Right ventricle myocardium inferior (tissue), 1 donor: ENCODE data around the gene B4GALT1. TPM values are rescaled to one million over a fixed set of nuclear protein-coding genes. Genes with fewer than 3 reads are reported as not detected.

Source experiments
- ATAC-seq: fragments of 200-7000 bp; cut with Tn5 transposase; one replicate; pipeline ENCODE4 v1.9.1; 2020; ENCODE audit warnings: mild to moderate bottlenecking, moderate library complexity
- DNase-seq: peaks from one replicate; pipeline ENCODE4 v3.0.0; 2021; ENCODE audit errors: missing footprints
- intact Hi-C: fragments of 100-400 bp; cut with DNase I; formaldehyde crosslinking; loops from one replicate; pipeline ENCODE4 v1.11.0; 2022
- total RNA-seq: library from RNA; stranded (reverse); fragmentation: NEBNext Ultra II Directional; extraction: Animal tissue kit (Norgen Biotek cat#: 25700); gene quantifications from one replicate; pipeline ENCODE4 v1.2.1, GENCODE V29; 2021
- donor health status: DM: no; HTN: yes; CAD: no; lungs with severe emphysema.

B4GALT1 gene
- total RNA-seq, 1 donor from 2014 or later, result 43.6 TPM

DNA sequence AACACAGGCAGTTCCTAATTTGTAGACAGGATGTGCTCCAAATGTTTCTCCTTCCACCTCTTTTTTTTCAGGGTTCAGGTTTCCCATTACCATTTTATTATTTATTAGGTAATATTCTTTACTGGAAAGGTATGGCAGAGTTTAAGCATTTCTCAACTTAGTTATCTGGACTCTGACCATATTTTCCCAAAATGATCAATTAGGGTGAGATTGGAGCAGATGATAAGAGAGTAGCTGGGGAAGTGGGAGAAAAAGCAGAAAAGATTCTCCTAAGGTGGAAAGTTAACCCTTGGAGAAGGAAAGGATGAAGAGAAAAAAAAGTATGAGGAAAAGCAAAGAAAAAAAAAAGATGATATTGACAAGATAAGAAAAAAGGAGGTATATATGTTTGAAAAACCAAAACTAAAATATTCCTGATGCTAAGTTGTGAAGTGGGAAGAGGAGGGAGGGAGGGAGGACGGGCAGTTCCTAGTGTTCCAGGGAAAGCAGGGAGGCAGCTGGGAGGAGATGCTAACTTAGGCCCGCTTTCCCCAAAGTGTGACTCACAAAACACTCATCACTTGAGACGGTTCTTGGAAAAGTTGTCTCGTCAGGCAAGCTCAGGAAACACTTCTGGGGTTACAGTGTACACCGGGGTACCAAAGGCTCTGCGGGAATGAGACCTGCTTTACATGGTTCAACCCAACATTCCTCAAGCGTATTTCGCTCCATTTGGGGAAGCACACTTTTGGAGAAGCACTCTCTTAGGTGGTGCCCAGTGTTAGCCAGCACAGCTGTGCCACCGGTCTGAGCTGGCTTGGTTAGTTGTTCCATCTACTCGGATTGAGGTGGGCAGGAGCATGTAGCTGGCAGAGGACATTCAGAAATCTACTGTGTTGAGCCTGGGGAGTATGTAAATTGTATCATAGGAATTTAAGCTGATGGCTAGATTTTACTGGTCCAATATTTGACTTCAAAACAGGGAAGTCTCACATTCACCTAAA, 35.1 kb downstream of the B4GALT1 start:
- intact Hi-C loops, result no loop called here
- DNase-seq (no peak), ATAC-seq (peak; percentile 26)

DNA sequence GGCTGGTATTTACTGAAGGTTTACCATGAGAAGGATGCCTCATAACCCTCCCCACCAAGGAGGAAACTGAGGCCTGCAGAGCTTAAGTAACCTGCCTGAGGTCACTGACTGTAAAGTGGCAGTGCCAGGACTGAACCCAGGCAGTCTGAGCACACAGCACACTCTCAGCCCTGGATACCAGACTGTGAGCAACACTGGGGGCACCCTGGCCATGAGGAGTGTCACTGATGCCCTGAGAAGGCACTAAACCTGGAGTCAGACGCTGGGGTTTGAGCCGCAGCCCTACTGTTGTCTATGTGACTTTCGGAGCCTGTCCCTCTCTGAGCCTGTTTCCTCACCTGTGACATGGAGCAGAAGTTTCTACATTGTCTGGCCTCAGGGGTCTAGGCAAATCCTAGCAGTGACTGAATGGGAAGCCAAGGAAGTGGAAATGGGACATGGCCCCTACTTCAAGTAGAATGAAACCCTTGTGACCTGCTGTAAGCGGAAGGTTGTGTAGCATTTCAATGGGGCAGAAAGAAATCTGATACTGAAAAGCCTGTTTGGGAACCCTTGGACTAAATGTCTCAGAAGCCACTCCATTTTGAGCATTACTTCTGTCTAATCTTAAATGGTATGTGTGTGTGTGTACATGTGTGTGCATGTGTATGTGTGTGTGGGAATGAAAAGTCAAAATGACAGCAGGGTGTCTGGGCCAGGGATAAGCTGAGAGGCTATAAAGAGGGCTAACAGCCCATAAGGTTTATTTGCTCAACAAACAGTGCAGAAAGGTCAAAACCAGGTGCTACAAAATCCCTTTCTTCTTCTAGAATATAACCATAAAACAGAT, 36.0 kb downstream of the B4GALT1 start:
- DNase-seq, result no peak
- no peak for ATAC-seq
- intact Hi-C loops, result no loop called here

- intact Hi-C loops, result no loop called here
- no peak for ATAC-seq
- no peak for DNase-seq
These were observed 37.0 kb downstream of the B4GALT1 start for GRCh38 chr9:33129886-33130881.

GRCh38 chr9:33129251-33129885, 37.8 kb downstream of the B4GALT1 start:
- DNase-seq (no peak), ATAC-seq (no peak)
- intact Hi-C loops, result no loop called here

DNA sequence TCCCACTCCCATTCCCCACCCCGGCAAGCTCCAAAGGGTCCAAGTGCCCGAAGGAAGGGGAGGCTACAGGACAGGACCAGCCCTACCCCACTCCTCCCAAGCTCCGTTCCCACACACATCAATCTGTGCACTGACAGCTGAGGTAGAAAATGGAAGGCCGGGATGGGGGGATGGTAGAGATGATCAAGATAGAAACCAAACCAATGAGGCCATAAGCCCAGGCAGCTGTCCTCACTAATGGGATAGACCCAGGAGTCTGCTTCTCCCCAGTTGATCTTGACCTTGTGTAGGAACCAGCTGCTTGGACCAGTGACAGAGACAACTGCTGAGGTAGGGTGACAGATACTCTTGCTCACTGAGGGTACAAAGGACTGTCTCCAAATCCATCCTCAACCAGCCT, 38.6 kb downstream of the B4GALT1 start:
- intact Hi-C loops, result no loop called here
- DNase-seq (no peak), ATAC-seq (no peak)

DNA sequence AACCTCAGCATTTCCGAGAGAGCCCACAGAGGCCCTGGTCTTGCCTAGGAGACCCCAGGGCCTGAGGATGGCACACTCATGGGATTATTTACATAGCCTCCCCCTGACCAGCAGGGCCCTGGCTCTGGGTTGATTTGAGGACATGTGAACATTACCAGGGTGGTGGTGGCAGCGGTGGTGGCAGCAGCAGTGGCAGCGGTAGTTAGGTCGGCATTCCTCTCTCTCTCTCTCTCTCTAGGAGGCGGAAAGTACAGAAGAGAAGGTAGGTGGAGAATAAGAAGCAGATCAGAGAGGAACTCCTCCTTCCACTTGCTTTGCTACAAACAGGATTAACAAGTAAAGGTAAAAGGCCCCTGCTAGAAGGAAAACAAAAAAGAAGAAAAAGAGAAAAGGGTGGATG, 39.3 kb downstream of the B4GALT1 start:
- DNase-seq (no peak), ATAC-seq (no peak)
- intact Hi-C loops, result no loop called here

DNA sequence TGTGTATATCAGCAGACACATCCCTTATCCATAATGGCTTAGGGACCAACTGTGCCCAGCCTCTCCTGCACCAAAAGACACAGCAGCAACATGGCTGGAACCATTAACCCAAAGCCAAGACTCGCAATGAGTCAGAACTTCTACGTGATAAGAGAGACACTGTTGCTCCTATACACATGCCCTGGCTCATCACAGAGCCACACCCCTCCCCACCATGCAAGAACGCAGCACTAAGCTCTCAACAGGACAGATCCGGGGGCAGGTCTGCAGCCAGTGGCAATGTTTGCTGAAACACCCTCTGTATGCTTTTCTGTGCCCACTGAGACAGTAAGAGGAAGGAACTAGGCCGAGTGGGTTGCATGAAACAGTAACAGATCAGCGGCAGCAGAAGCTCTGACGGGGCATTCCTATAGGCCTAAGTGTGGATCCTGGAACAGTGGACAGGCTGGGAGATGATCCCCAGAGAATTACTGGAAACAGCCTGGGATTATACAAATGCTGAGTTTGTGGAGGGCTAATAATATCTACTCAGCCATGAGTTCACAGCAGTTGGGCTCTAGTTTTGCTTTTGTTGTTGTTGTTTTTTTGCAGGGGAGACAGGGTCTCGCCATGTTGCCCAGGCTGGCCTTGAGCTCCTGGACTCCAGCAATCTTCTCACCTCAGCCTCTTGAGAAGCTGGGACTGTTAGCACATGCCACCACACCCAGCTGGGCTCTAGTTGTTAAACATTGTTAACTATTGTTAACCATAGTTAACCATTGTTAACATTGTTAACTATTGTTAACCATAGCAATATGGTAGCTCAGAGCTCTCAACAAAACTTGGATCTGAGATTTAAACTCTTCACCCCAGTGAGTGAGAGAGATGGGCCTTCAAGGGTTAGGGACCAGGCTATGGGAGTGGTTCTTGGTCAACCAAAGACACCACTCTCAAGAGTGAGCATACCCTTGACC, 41.0 kb downstream of the B4GALT1 start:
- DNase-seq (no peak), ATAC-seq (peak; percentile 16)
- intact Hi-C loops, result no loop called here

DNA sequence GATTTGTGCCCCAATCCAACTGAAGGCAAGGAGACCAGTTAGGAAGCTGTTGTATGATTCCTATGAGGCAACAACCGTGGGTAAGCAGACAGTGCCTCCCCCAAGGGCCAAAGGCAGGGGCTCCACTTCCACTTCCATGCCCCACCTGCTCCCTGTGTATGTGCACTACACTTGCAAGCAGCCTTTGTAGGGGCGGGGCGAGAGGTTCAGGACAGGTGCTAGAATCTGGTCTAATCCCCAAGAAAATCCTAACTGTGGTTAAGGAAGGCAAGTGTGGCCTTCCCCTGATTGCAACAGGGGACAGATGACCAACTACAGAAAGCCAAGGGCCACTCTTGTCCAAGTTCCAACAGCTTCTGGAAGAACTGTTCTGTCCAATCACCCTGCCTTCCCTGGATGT, 41.7 kb downstream of the B4GALT1 start:
- ATAC-seq (no peak), DNase-seq (no peak)
- intact Hi-C loops, result no loop called here

DNA sequence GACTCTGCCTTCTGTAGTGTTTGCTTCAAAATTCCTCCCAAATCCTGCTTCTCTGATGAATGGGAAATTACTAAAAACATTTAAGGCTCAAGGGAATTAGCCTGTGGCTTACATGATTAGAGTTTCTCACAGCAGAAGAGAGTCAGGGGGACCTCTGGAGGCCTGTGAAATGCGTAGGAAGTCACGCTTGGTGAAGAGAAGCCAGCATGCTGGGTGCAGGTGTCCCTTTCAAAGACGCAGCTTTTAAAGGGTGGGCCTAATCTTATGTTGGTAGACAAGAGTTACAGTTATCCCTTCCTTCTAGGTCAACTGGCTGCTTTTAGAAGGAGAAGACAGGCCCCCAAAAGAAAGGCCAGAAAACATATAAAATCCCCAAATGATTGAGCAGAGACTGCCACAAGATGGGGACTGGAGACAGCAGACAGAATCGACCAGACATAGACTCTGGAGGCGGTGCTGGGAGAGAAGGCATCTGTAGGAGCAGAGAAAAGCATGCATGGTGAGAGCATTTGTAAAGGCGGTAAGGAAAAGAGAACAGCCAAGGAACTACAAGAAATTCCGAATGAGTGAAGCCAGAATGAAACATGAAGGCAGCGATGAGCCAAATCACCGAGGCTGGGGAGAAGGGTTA, 42.3 kb downstream of the B4GALT1 start:
- DNase-seq (no peak), ATAC-seq (no peak)
- intact Hi-C loops, result no loop called here

DNA sequence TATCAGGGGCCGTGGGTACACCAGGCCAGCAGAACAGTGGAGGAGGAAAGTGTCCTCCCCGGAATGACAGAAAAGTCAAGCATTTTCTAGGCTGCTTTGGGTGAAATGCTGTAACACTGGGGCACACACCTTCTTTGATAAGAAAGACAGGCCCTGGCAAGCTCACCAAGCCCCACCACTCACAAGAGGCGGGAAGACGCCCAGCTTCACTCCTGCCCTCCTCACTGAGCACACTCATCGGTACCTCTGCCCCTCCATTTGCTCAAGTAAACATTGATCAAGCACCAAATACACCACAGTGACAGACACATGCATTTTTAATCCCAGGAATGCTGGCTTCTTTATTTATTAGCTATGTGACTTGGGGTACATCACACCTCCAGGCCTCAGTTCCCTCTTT, 43.1 kb downstream of the B4GALT1 start:
- intact Hi-C loops, result no loop called here
- DNase-seq (no peak), ATAC-seq (no peak)

DNA sequence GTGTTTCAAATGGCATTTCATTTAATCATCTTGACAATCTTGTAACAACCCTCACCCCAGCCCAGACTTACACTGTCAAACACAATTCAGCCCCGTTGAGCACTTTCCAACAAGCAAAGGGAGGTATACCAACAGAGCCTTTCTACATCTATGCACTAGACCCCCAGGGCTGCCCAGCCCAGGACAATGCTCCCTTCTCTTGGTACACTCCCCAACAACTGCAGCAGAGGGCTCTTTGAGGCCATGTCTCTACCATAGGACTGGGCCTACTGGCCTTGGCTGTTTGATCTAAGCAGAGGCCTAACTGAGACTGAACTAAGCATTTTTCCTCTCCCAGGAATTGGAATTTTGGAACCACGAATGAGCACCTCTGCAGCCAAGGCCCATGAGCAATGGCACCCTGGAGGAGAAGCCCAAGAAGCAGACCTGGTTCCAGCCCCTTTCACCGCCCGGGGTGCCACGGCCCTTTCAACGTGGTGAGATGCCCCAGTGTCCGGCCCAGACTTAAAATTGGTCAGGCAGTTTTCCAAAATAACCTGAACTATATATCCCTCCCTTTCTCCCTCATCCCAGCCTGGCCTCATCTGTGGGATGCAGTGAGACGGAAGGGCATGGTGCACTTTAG, 43.6 kb downstream of the B4GALT1 start:
- DNase-seq (no peak), ATAC-seq (no peak)
- intact Hi-C loops, result no loop called here

- intact Hi-C loops, result no loop called here
- no peak for ATAC-seq
- no peak for DNase-seq
These were observed 46.5 kb downstream of the B4GALT1 start for GRCh38 chr9:33120620-33121019.

DNA sequence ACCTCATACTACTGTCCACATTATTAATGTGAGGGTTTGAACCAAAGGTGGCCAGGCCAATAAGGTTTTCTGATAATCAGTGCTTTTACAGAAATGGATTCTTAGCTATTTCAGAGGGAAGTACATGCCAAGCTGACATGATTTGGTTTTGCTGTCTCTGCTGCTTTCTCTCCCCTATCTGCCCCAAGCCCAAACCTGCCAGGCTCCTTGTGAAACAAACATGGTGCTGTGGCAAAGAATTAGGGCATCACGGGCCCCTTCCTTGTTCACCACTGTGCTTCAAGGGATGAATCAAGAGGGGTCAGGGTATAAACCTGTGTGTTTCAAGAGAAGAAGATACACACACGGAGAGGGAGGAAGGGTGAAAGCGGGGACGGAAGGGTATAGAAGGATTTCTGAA, 49.3 kb downstream of the B4GALT1 start:
- no peak for DNase-seq
- intact Hi-C loops, result no loop called here
- no peak for ATAC-seq

DNA sequence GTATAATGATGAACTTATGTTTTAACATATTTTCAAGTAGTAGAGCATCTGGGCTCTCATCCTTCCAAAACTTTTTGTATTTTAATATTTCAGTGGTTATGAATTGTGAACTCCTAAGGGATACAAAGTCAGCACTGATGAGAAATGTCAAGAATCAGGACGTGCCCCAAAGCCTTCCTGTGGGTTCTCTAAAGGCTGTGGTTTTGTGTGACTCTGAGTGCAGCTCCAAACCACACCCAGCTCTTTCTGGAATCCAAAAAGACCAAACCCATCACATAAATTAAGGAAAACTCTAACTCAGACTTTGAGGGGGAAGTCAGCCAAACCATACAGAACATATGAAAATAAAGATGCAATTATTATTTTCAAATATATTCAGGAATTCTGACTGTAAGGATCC, 49.8 kb downstream of the B4GALT1 start:
- DNase-seq, result no peak
- intact Hi-C loops, result no loop called here
- peak; percentile 38 for ATAC-seq

DNA sequence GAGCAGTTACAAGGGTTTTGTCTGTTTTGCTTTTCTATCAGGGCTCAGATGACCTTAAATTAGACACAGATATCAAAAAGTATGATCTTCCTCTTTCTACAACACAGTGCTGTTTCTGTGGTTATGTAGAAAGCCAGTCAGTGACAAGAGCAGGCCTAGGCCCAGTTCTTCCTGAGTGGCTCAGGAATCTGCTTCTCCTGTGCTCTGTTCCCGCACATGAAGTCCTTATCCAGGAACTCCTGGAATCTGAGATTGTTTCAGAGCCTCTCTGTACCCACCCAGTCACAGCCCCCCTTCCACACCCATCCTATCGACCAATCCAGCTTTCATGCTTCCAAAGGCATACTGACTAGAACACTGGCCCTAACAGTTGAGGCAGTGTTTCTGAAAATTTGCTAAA, 50.3 kb downstream of the B4GALT1 start:
- DNase-seq (no peak), ATAC-seq (peak; percentile 60)
- intact Hi-C loops, result no loop called here

DNA sequence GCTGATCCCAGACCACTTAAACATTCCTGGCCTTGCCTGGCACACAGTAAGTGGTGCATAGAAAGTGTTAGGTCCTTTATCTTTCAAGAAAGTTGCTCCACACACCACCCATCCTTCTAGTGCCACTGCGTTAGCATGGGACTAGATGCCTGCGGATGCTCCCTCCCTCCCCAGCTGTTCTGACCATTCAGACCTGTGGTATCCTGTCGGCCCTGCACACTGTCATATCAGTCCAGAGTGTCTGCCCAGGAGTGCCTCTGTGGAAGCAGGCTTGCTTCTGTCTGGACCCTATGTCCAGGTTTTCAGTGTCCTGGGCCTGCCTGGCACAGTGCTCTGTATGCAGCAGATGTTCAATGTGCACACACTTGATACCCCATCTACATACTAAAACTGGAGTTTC, 52.4 kb downstream of the B4GALT1 start:
- DNase-seq, result no peak
- intact Hi-C loops, result no loop called here
- no peak for ATAC-seq
